ENCODE data around the gene GJB4.

Gene GJB4

DNA sequence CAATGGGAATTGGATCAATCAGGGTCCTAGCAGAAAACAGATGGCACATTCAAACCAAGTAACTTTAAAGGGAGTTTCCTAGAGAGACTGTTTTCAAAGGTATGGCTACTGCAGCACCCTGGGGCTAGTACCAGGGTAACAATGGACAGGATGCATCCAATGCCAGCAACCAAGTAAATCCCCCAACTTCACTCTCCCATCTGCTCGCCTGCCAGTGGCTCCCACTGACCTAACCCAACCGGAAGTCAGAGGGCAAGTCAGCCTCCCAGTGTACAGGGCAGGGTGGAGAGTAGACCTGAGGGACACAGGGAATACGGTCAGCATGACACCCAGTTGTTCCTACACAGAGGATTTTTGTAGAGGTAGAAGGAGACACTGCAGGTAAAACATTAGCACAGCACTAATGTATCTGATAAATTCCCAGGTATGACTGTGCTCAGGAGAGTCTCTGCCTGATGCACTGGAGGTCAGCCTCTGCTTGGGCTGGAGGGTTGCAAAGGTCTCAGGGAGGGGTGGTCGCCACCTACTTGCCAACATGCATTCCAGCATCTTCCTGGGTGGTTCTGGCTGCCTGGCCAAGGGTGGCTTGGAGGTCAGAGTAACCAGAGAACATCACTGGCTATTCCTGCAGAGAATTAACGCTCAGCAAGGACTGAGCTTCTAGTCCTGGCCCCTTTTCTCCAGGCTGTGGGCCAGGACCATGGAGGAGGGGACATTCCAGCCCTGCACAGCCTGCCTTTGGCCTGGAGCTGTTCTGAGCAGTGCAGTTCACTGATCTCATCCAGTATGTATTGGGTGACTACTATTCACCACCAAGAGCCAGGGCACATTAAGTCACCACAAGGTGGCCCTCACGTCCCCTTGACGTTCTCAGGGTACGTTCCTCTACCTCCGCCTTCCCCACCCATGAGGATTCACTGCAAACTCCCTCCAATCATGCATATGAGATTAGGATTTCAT lies 28.2 kb downstream of the GJB4 start:
- peak; percentile 52 for DNase-seq (ENCODE audit: low read depth)
- H3K4me3 ChIP-seq (ENCODE audit: low read depth, low read length): no peak overlapping the region
- TF ChIP-seq, protein P1, sequence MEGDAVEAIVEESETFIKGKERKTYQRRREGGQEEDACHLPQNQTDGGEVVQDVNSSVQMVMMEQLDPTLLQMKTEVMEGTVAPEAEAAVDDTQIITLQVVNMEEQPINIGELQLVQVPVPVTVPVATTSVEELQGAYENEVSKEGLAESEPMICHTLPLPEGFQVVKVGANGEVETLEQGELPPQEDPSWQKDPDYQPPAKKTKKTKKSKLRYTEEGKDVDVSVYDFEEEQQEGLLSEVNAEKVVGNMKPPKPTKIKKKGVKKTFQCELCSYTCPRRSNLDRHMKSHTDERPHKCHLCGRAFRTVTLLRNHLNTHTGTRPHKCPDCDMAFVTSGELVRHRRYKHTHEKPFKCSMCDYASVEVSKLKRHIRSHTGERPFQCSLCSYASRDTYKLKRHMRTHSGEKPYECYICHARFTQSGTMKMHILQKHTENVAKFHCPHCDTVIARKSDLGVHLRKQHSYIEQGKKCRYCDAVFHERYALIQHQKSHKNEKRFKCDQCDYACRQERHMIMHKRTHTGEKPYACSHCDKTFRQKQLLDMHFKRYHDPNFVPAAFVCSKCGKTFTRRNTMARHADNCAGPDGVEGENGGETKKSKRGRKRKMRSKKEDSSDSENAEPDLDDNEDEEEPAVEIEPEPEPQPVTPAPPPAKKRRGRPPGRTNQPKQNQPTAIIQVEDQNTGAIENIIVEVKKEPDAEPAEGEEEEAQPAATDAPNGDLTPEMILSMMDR (conservative IDR thresholded peaks at IDR 0.05; ENCODE audit: low read depth, low read length): peak; percentile 36

DNA sequence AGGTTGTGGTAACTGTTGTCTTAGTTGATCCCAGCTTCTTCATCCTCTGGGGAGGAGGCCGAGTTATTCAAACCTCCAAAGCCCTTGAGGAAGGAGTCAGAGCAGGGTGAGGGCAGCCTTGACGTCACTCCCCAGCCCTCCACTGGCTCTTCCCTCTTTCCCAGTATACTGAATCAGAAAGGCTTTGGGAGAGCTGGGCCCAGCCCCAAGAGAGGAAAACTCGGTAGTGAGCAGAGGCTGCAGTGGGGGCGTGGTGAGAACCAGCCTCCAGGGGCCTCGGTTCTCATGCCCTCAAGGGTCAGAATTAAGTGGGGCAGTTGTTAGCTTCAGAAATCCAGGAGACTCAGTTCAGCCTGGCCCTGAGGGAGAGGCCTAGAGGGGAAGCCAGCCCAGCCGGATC lies 31.4 kb downstream of the GJB4 start:
- TF ChIP-seq, protein P1 (conservative IDR thresholded peaks at IDR 0.05; ENCODE audit: low read depth, low read length): no peak
- DNase-seq (ENCODE audit: low read depth): no peak

DNA sequence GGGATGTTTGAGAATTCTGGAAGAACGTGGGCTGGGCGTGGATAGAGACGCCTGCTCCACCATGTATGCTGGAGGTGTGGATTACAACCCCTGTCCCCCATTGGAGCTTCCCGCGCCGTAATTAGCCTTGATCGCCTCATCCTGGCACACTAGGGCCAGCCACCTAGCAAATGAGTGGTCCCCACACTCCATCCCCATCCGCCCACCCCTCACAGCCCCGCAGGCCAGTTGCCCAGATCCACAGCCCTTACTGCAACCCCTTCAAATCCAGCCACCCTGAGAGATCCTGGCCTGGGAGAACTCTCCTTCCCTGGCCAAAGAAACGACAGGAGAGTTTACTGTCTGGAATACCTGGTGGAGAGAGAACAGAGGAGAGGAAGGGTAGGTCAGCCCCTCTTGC lies 32.9 kb downstream of the GJB4 start:
- TF ChIP-seq, protein P1 (conservative IDR thresholded peaks at IDR 0.05; ENCODE audit: low read depth, low read length): no peak
- no peak for DNase-seq (ENCODE audit: low read depth)
- no peak overlapping the region for H3K4me3 ChIP-seq (ENCODE audit: low read depth, low read length)

More for the DNA sequence above, 31.4 kb downstream of the GJB4 start:
- no peak overlapping the region for H3K4me3 ChIP-seq (ENCODE audit: low read depth, low read length)

DNA sequence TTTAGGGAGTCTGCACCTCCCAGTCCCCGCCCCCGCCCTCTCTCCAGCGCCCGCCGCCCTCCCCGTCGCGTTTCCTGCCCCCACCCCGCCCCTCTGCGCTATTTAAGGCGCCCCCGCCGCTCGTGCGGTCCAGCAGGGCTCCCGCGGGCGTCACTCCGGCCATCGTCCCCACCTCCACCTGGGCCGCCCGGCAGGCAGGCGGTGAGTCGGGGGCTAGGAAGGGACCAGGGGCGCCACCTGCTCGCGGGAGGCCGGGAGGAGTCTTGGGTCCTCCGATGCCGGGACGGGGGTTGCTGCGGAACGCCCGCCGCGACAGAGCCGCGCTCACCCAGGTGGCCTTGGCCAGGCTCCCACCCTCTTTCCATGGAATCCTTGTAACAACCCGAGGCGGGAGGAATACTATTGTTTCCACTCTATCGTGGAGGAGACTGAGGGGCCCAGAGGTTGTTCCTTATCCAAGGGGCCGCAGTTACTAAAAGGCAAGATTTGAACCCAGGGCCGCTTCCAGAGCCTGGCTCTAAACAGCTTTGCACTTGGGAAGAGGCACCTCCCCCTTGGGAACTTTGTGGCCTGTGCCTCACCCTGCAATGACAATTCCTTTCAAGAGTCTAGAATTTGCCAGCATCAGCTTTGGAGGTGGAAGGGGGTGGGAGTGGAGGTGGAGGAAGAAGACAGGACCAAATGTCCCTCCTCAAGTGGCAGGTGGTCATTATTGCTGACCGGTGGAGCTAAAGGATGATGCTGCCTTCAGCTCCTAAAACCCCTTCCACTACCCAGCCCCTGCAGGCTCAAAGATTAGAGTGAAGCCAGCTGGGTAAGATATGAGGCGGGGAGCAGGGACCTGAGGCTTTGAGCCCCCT lies 33.6 kb downstream of the GJB4 start, which contains the start of gene GJA4:
GJA4 (plus strand) TSS at position 132 of the 860 bp plus-strand sequence. CDS start 1,215 bp downstream, outside the sequence.
- no peak for DNase-seq (ENCODE audit: low read depth)
- TF ChIP-seq, protein P1 (conservative IDR thresholded peaks at IDR 0.05; ENCODE audit: low read depth, low read length): no peak
- no peak within 1 kb of the TSS for H3K4me3 ChIP-seq (ENCODE audit: low read depth, low read length)

DNA sequence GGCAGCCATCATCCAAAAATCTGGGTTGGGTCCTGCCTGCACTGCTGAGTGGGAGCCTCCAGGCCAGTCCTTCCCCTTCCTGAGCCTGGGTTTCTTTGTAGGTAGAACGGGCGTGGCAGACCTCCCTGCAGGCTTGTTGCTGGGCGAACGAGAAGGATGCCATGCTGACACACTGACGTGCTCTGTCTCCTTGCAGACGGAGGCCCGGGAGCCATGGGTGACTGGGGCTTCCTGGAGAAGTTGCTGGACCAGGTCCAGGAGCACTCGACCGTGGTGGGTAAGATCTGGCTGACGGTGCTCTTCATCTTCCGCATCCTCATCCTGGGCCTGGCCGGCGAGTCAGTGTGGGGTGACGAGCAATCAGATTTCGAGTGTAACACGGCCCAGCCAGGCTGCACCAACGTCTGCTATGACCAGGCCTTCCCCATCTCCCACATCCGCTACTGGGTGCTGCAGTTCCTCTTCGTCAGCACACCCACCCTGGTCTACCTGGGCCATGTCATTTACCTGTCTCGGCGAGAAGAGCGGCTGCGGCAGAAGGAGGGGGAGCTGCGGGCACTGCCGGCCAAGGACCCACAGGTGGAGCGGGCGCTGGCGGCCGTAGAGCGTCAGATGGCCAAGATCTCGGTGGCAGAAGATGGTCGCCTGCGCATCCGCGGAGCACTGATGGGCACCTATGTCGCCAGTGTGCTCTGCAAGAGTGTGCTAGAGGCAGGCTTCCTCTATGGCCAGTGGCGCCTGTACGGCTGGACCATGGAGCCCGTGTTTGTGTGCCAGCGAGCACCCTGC lies 34.7 kb downstream of the GJB4 start:
- TF ChIP-seq, protein P1 (conservative IDR thresholded peaks at IDR 0.05; ENCODE audit: low read depth, low read length): no peak
- no peak overlapping the region for H3K4me3 ChIP-seq (ENCODE audit: low read depth, low read length)
- no peak for DNase-seq (ENCODE audit: low read depth)

DNA sequence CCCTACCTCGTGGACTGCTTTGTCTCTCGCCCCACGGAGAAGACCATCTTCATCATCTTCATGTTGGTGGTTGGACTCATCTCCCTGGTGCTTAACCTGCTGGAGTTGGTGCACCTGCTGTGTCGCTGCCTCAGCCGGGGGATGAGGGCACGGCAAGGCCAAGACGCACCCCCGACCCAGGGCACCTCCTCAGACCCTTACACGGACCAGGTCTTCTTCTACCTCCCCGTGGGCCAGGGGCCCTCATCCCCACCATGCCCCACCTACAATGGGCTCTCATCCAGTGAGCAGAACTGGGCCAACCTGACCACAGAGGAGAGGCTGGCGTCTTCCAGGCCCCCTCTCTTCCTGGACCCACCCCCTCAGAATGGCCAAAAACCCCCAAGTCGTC lies 35.2 kb downstream of the GJB4 start:
- TF ChIP-seq, protein P1 (conservative IDR thresholded peaks at IDR 0.05; ENCODE audit: low read depth, low read length): no peak
- H3K4me3 ChIP-seq (ENCODE audit: low read depth, low read length): no peak overlapping the region
- no peak for DNase-seq (ENCODE audit: low read depth)

Measured in choroid plexus epithelial cell (primary cell).